WTC11 (cell line): Measurements from ENCODE around the gene GREM1. TPM values are rescaled to one million over a fixed set of nuclear protein-coding genes. Genes with fewer than 3 reads are reported as not detected.

ENCODE experiments used
- ATAC-seq: fragments of 200-7000 bp; cut with Tn5 transposase; 2 replicates; pipeline ENCODE4 v1.10.0; 2021; ENCODE audit warnings: mild to moderate bottlenecking, moderate library complexity
- CTCF ChIA-PET: fragments of 300-600 bp; sonication (Branson Sonifier 250); formaldehyde crosslinking; loops from one replicate; lab custom pipeline; 2021; ENCODE audit warnings: antibody characterized with exemption; lab: Charles Lee
- POLR2A ChIA-PET: fragments of 350-600 bp; sonication (Branson Sonifier 250); formaldehyde crosslinking; loops from one replicate; lab custom pipeline; 2021; ENCODE audit warnings: antibody characterized with exemption; lab: Charles Lee
- DNase-seq: peaks from one replicate; pipeline ENCODE4 v3.0.0; 2021; ENCODE audit warnings: low spot score
- H3K27ac Mint-ChIP-seq: 2 replicates; pipeline ENCODE4 v1.8.0; 2021; ENCODE audit warnings: mixed read lengths
- H3K27me3 Mint-ChIP-seq: 2 replicates; pipeline ENCODE4 v1.8.0; 2021; ENCODE audit warnings: low read depth, mild to moderate bottlenecking, moderate library complexity, mixed read lengths
- H3K36me3 Mint-ChIP-seq: 2 replicates; pipeline ENCODE4 v1.8.0; 2021; ENCODE audit warnings: mixed read lengths
- H3K4me1 Mint-ChIP-seq: 2 replicates; pipeline ENCODE4 v1.8.0; 2022; ENCODE audit warnings: mixed read lengths
- H3K4me3 Mint-ChIP-seq: 2 replicates; pipeline ENCODE4 v1.8.0; 2021; ENCODE audit warnings: mild to moderate bottlenecking, moderate library complexity, mixed read lengths
- H3K9me3 Mint-ChIP-seq: 2 replicates; pipeline ENCODE4 v1.8.0; 2021; ENCODE audit warnings: mixed read lengths
- ATF6 ChIP-seq: sonication (generic); formaldehyde crosslinking; IDR thresholded peaks from 2 replicates; pipeline ENCODE4 v1.8.1; 2023; ENCODE audit warnings: mild to moderate bottlenecking, missing genetic modification reagents
- CBFB ChIP-seq: sonication (generic); formaldehyde crosslinking; IDR thresholded peaks from 2 replicates; pipeline ENCODE4 v1.8.1; 2022; ENCODE audit warnings: mild to moderate bottlenecking, low read depth, missing genetic modification reagents
- CDX4 ChIP-seq: fragments of 250-450 bp; sonication (Bioruptor Pico); IDR thresholded peaks from 2 replicates; pipeline ENCODE4 v1.9.0; 2021; ENCODE audit warnings: moderate library complexity, mild to moderate bottlenecking, inconsistent platforms, borderline replicate concordance
- E2F5 ChIP-seq: sonication (generic); formaldehyde crosslinking; IDR thresholded peaks from 2 replicates; pipeline ENCODE4 v1.8.1; 2022; ENCODE audit warnings: mild to moderate bottlenecking, moderate library complexity, missing genetic modification reagents
- ELF4 ChIP-seq: sonication (generic); formaldehyde crosslinking; IDR thresholded peaks from 2 replicates; pipeline ENCODE4 v1.8.1; 2022; ENCODE audit warnings: low read depth, mild to moderate bottlenecking, moderate library complexity, missing genetic modification reagents
- FOXK1 ChIP-seq: sonication (generic); formaldehyde crosslinking; IDR thresholded peaks from 2 replicates; pipeline ENCODE4 v1.8.0; 2022; ENCODE audit warnings: mild to moderate bottlenecking, moderate library complexity, missing genetic modification reagents
- GABPB1 ChIP-seq: sonication (generic); formaldehyde crosslinking; IDR thresholded peaks from 2 replicates; pipeline ENCODE4 v1.8.1; 2023; ENCODE audit warnings: mild to moderate bottlenecking, missing genetic modification reagents
- HMGXB4 ChIP-seq: sonication (generic); formaldehyde crosslinking; IDR thresholded peaks from 2 replicates; pipeline ENCODE4 v1.8.1; 2023; ENCODE audit warnings: mild to moderate bottlenecking, moderate library complexity, missing genetic modification reagents
- JUN ChIP-seq: sonication (generic); formaldehyde crosslinking; IDR thresholded peaks from 2 replicates; pipeline ENCODE4 v1.8.0; 2023; ENCODE audit warnings: mild to moderate bottlenecking, missing genetic modification reagents
- MAX ChIP-seq: sonication (generic); formaldehyde crosslinking; IDR thresholded peaks from 2 replicates; pipeline ENCODE4 v1.8.0; 2022; ENCODE audit warnings: mild to moderate bottlenecking, missing genetic modification reagents
- MXD4 ChIP-seq: fragments of 250-450 bp; sonication (Bioruptor Pico); IDR thresholded peaks from 2 replicates; pipeline ENCODE4 v1.8.0; 2021; ENCODE audit warnings: mild to moderate bottlenecking, moderate library complexity, borderline replicate concordance
- MYBL2 ChIP-seq: sonication (generic); formaldehyde crosslinking; IDR thresholded peaks from 2 replicates; pipeline ENCODE4 v1.8.1; 2023; ENCODE audit warnings: mild to moderate bottlenecking, moderate library complexity, missing genetic modification reagents
- NFATC4 ChIP-seq: fragments of 250-450 bp; sonication (Bioruptor Pico); IDR thresholded peaks from 2 replicates; pipeline ENCODE4 v1.9.0; 2021; ENCODE audit warnings: mild to moderate bottlenecking
- NR3C1 ChIP-seq: sonication (generic); formaldehyde crosslinking; conservative IDR thresholded peaks from 2 replicates; pipeline ENCODE4 v1.8.1; 2023; ENCODE audit warnings: low read depth, mild to moderate bottlenecking, missing genetic modification reagents
- PRDM15 ChIP-seq: sonication (generic); formaldehyde crosslinking; IDR thresholded peaks from 2 replicates; pipeline ENCODE4 v1.8.0; 2022; ENCODE audit warnings: missing genetic modification reagents
- TCF7 ChIP-seq: sonication (generic); formaldehyde crosslinking; IDR thresholded peaks from 2 replicates; pipeline ENCODE4 v1.8.0; 2022; ENCODE audit warnings: mild to moderate bottlenecking, low read depth, missing genetic modification reagents, moderate library complexity
- TEAD4 ChIP-seq: sonication (generic); formaldehyde crosslinking; IDR thresholded peaks from 2 replicates; pipeline ENCODE4 v1.8.0; 2022; ENCODE audit warnings: mild to moderate bottlenecking, missing genetic modification reagents
- TP53 ChIP-seq: sonication (generic); formaldehyde crosslinking; IDR thresholded peaks from 2 replicates; pipeline ENCODE4 v1.8.1; 2023; ENCODE audit warnings: mild to moderate bottlenecking, missing genetic modification reagents
- USF1 ChIP-seq: sonication (generic); formaldehyde crosslinking; IDR thresholded peaks from 2 replicates; pipeline ENCODE4 v1.8.0; 2022; ENCODE audit warnings: mild to moderate bottlenecking, missing genetic modification reagents
- ZNF138 ChIP-seq: sonication (generic); formaldehyde crosslinking; conservative IDR thresholded peaks from 2 replicates; pipeline ENCODE4 v1.8.1; 2022; ENCODE audit warnings: mild to moderate bottlenecking, moderate library complexity, missing genetic modification reagents
- ZNF396 ChIP-seq: fragments of 250-450 bp; sonication (Bioruptor Pico); IDR thresholded peaks from 2 replicates; pipeline ENCODE4 v1.8.0; 2021; ENCODE audit warnings: mild to moderate bottlenecking, moderate library complexity, borderline replicate concordance
- total RNA-seq: library from RNA; stranded (reverse); gene quantifications from 3 replicates; pipeline ENCODE4 v1.2.3, GENCODE V29; 2021

Gene GREM1
- total RNA-seq, 1 experiment from 2014 or later = 0.59 TPM

- TF ChIP-seq ZNF396 (CRISPR knock-in tag) (no peak), JUN (0 out of 2 replicates have a peak, but pooled peaks have one; percentile 20), TEAD4 (CRISPR knock-in tag) (no peak), MAX (CRISPR knock-in tag) (no peak), PRDM15 (no peak), FOXK1 (CRISPR knock-in tag) (no peak), CBFB (CRISPR knock-in tag) (no peak), ELF4 (CRISPR knock-in tag) (no peak), NFATC4 (no peak), ATF6 (CRISPR knock-in tag) (no peak), USF1 (CRISPR knock-in tag) (no peak), NR3C1 (CRISPR knock-in tag) (no peak), ZNF138 (CRISPR knock-in tag) (no peak), CDX4 (CRISPR knock-in tag) (no peak), GABPB1 (no peak), E2F5 (CRISPR knock-in tag) (no peak), MYBL2 (CRISPR knock-in tag) (0 out of 2 replicates have a peak, but pooled peaks have one; percentile 46), MXD4 (no peak), TCF7 (CRISPR knock-in tag) (no peak), TP53 (CRISPR knock-in tag) (no peak), HMGXB4 (0 out of 2 replicates have a peak, but pooled peaks have one; percentile 50)
- TF ChIP-seq, all 79 proteins: peak for 3
- Mint-ChIP-seq H3K4me3 (peak overlapping the region; percentile 63), H3K4me1 (peaks cover 29% of the 10 kb centered on the region), H3K36me3 (no peaks in the 10 kb centered on the region), H3K27me3 (peaks cover 94% of the 10 kb centered on the region), H3K27ac (no peak overlapping the region), H3K9me3 (no peaks in the 10 kb centered on the region)
- ATAC-seq (peak; percentile 38), DNase-seq (peak; percentile 40)
- ChIA-PET CTCF (interaction anchor here (0.9 to 1.9 kb wide), 4 partner anchors 56 to 217 kb away, joined by 3 to 8 read pairs (median 4); no protein-coding TSS in a partner anchor), POLR2A (no interaction called here)
Observed at GRCh38 chr15:32718821-32719716, 1.3 kb downstream of the GREM1 start.
